ENCODE results near the gene AQP7.
"Not testable (repeated sequence)": the region's sequence is repeated elsewhere in the genome, so short reads cannot be mapped to it uniquely, and the experiment has no call there.

Gene AQP7

DNA sequence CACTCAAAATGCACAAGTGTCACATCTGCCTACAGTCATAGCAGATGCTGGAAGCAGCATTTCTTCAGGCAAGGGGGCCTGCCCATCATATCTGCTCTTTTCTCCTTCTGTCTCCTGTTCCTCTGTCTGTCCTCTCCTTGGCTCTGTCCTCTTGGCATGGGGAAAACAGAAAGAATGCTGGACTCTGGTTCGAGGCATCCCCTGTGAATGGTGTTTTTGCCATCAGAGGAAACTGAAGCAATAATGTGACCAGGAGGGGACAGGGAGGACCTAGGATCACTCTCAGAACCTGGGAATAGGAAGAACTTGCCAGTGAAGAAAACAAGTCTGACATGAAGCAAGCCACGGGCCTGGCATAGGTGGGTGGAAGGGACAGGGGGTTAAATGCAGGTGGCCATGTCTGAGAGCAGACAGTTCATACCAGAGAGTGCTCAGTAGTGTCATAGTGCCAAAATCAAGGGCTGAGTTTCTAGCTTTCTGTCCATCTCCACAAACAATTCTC lies 35.3 kb downstream of the AQP7 start:
- no peak for DNase-seq

GRCh38 chr9:33364814-33365213 lies 37.6 kb downstream of the AQP7 start:
- DNase-seq = not testable (repeated sequence)

DNA sequence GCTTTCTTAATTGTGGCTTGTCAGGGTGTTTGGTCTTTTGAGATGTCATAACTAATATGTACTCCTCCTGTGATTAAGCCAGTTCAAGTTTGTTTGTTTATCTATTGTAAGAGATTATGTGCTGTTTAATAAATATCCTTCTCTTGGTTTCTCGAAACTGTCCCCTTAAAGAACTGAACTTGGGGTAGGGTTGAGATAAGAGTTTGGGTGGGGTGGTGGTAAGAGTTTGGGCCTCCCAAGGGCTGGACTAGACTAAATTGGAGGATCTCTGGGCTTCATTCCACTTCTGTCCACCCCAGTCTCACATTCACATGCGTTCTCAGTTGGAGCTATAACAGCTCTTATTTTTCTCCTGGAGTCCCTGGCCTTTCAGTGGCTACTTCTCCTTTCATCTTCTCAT lies 38.2 kb downstream of the AQP7 start:
- DNase-seq = no peak

DNA sequence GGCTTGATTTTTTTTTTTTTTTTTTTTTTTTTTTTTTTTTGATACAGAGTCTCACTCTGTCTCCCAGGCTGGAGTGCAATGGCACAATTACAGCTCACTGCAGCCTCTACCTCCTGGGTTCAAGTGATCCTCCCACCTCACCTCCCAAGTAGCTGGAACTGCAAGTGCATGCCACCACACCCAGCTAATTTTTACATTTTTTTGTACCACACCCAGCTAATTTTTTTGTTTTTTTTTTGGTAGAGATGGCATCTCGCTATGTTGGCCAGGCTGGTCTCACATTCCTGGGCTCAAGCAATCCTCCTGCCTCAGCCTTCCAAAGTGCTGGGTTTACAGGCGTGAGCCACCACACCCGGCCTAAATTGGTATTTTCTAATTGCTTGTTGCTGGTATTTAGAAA lies 43.7 kb downstream of the AQP7 start:
- DNase-seq = not testable (repeated sequence)

GRCh38 chr9:33355933-33356332 lies 46.4 kb downstream of the AQP7 start:
- DNase-seq = no peak

- no peak for DNase-seq
Observed at GRCh38 chr9:33354651-33355211, 47.6 kb downstream of the AQP7 start.

DNA sequence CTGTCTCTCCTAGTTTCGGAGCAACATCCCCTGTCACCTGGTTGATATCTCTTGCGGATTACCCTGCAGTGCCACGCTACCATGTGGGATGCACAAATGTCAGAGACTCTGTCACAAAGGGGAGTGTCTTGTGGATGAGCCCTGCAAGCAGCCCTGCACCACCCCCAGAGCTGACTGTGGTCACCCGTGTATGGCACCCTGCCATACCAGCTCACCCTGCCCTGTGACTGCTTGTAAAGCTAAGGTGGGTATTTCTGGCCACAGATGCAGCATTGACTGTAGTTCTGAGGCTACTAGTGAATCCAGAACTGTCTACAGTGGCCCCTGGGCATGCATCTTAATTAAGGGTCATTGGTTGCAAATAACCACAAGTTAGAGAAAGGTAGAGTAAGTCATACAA lies 50.8 kb downstream of the AQP7 start:
- DNase-seq = no peak

- no peak for DNase-seq
Observed at GRCh38 chr9:33350310-33350709, 52.1 kb downstream of the AQP7 start.

GRCh38 chr9:33349743-33350142 lies 52.6 kb downstream of the AQP7 start:
- DNase-seq = no peak

- DNase-seq = no peak
Observed at GRCh38 chr9:33348998-33349397, 53.4 kb downstream of the AQP7 start.

DNA sequence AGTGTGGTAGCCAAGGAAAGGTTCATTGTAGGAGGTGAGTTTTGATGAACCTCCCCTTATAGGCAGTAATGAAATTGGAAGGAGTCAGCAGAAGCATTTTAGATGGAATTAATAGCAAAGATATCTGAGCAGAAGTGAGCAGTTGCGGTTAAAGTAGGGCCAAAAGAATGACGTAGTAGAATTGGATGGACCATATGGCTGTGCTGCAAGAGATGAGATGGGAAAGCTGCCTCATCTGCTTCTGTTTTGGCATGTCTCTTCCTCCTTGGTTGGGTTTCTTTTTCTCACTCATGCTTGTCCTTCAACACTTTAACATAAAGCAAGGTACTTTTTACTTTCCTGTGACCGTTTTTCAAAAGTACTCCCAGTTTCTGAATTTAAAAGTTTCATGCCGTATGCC lies 55.8 kb downstream of the AQP7 start:
- no peak for DNase-seq

DNA sequence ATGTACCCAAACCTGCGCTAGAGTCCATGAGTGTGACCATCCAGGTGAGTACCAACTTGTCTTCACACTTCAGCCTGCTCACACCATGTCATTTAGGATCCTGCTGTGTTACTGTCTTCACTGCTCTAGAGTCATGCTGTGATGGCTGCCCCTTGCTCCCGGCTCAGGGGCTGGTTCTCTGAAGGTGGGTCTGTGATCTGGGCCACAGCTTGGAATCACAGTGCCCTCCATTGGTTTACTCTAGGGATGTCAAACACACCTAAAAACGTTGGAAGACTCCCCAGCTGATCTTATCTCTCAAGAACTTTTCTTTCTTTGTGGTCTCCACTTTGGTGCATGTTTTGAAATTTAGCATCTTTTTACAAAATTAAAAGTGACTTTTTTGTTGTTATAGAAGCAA lies 58.2 kb downstream of the AQP7 start:
- no peak for DNase-seq

- DNase-seq = no peak
Observed at GRCh38 chr9:33341182-33341581, 61.2 kb downstream of the AQP7 start.

DNA sequence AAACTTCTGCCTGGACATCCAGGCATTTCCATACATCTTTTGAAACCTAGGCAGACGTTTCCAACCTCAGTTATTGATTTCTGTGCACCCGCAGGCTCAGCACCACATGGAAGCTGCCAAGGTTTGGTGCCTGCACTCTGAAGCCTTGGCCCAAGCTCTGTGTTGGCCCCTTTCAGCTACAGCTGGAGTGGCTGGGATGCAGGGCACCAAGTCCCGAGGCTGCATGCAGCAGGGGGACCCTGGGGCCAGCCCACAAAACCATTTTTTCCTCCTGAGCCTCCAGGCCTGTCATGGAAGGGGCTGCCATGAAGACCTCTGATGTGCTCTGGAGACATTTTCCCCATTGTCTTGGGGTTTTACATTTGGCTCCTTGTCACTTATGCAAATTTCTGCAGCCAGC lies 62.2 kb downstream of the AQP7 start:
- no peak for DNase-seq

Data from CD4-positive, alpha-beta T cell treated with Interleukin-17A for 4 hours (primary cell).